GM19328 (cell line): Measurements from ENCODE around the gene COL9A2.

Experiments
- ATAC-seq: cut with Tn5 transposase; IDR thresholded peaks from one replicate; pipeline ENCODE4 v1.9.1; 2021; ENCODE audit warnings: mild to moderate bottlenecking, moderate library complexity; ENCODE audit not compliant: unreplicated experiment

Gene COL9A2

GRCh38 chr1:40303790-40304189, 13.3 kb downstream of the COL9A2 start:
- no peak for ATAC-seq

- ATAC-seq, result no peak
These were observed 13.9 kb downstream of the COL9A2 start for GRCh38 chr1:40303051-40303771.

GRCh38 chr1:40302475-40302874, 14.6 kb downstream of the COL9A2 start:
- no peak for ATAC-seq

- no peak for ATAC-seq
These were observed 15.4 kb downstream of the COL9A2 start for GRCh38 chr1:40301541-40302299.

GRCh38 chr1:40301066-40301465, 16.0 kb downstream of the COL9A2 start:
- ATAC-seq, result no peak

- no peak for ATAC-seq
These were observed 16.4 kb downstream of the COL9A2 start for GRCh38 chr1:40300651-40301050.

- no peak for ATAC-seq
These were observed 16.9 kb downstream of the COL9A2 start for GRCh38 chr1:40300249-40300567.

- no peak for ATAC-seq
These were observed 17.5 kb downstream of the COL9A2 start for GRCh38 chr1:40299366-40300248.

- no peak for ATAC-seq
These were observed 25.8 kb downstream of the COL9A2 start for GRCh38 chr1:40291293-40291692.

GRCh38 chr1:40281853-40282252, 35.2 kb downstream of the COL9A2 start:
- no peak for ATAC-seq

- no peak for ATAC-seq
These were observed 41.0 kb downstream of the COL9A2 start for GRCh38 chr1:40276122-40276521.

- no peak for ATAC-seq
These were observed 42.8 kb downstream of the COL9A2 start for GRCh38 chr1:40274331-40274730.

- ATAC-seq, result no peak
These were observed 43.4 kb downstream of the COL9A2 start for GRCh38 chr1:40273547-40274166.

GRCh38 chr1:40272653-40273213, 44.4 kb downstream of the COL9A2 start:
- no peak for ATAC-seq

- no peak for ATAC-seq
These were observed 46.8 kb downstream of the COL9A2 start for GRCh38 chr1:40270152-40270834.

GRCh38 chr1:40268211-40268610, 48.9 kb downstream of the COL9A2 start:
- no peak for ATAC-seq

- ATAC-seq, result no peak
These were observed 49.3 kb downstream of the COL9A2 start for GRCh38 chr1:40267767-40268187.

- ATAC-seq, result no peak
These were observed 50.1 kb downstream of the COL9A2 start for GRCh38 chr1:40266786-40267535.

- no peak for ATAC-seq
These were observed 51.2 kb downstream of the COL9A2 start for GRCh38 chr1:40265919-40266318.
